ENCODE measurements around the gene STXBP2. TPM values are rescaled to one million over a fixed set of nuclear protein-coding genes. Genes with fewer than 3 reads are reported as not detected.

Gene STXBP2
- total and polyA plus RNA-seq, 9 of the 15 experiments (the other 6 are each of a cell fraction or from before 2014, with no cell fraction given), result 2.5 to 163 (median 71.3) TPM

DNA sequence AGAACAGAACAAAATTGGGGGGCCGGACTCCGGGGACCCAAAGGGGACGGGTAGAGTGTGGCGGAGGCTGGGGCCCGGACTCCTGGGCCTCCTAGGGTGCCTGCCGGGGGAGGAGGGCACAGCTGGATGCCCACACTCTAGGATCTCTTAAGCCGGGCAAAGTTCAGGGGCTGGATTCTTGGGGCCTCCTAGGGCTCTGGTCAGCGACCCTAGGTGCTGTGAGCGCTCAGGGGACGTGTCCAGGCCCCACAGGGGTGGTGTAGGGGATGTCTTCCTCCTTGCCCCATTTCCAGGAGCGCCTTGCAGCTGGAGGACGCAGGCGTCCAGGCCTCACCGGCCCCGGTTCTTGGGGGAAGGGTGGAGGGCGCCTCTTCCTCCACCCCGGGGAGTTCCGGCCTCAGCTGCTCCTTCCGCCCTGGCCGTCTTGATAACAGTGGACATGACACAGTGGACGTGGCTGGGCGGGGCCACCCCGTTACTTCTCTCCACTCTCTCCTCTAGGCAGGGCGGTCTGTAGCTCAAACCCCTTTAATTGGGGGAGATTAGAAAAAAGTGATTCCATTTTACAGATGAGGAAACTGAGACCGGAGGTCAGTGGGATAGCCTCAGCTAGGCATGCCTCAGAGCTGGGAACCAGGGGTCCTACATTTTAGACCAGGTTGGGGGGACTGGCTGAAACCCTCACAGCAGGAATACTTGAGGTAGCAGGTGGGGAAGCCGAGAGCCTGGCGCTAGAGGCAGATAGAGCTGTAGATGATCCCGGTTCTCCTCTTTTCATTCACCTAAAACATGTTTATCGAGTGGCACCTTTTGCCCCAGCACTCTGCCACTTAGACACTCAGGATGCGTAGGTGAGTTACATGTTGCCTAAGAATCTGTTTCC, 705 bp downstream of the STXBP2 start (continued):
- TF ChIP-seq SRSF1 (IDR thresholded peaks at IDR 0.05; ENCODE audit: low read depth, low read length), result no peak
- TF ChIP-seq, protein P1, sequence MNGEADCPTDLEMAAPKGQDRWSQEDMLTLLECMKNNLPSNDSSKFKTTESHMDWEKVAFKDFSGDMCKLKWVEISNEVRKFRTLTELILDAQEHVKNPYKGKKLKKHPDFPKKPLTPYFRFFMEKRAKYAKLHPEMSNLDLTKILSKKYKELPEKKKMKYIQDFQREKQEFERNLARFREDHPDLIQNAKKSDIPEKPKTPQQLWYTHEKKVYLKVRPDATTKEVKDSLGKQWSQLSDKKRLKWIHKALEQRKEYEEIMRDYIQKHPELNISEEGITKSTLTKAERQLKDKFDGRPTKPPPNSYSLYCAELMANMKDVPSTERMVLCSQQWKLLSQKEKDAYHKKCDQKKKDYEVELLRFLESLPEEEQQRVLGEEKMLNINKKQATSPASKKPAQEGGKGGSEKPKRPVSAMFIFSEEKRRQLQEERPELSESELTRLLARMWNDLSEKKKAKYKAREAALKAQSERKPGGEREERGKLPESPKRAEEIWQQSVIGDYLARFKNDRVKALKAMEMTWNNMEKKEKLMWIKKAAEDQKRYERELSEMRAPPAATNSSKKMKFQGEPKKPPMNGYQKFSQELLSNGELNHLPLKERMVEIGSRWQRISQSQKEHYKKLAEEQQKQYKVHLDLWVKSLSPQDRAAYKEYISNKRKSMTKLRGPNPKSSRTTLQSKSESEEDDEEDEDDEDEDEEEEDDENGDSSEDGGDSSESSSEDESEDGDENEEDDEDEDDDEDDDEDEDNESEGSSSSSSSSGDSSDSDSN (IDR thresholded peaks at IDR 0.05; ENCODE audit: borderline replicate concordance in 1 of 2, low read depth in 2 of 2, low read length in 2 of 2), result peak in 1 of 2 experiments; percentile 64; a peak in 1 of 4 replicates
- no peak for TF ChIP-seq FOXJ3 (CRISPR knock-in tag; IDR thresholded peaks at IDR 0.05)
- TF ChIP-seq DACH1 (IDR thresholded peaks at IDR 0.05; ENCODE audit: partially characterized antibody), result no peak
- peak; percentile 50 for TF ChIP-seq HCFC1 (IDR thresholded peaks at IDR 0.05; ENCODE audit: low read depth, low read length)
- TF ChIP-seq NONO (IDR thresholded peaks at IDR 0.05; ENCODE audit: low read depth in 2 of 2, low read length in 1 of 2), result no peak
- no peak for TF ChIP-seq ZNF253 (CRISPR knock-in tag; conservative IDR thresholded peaks at IDR 0.05)
- TF ChIP-seq, protein P2, sequence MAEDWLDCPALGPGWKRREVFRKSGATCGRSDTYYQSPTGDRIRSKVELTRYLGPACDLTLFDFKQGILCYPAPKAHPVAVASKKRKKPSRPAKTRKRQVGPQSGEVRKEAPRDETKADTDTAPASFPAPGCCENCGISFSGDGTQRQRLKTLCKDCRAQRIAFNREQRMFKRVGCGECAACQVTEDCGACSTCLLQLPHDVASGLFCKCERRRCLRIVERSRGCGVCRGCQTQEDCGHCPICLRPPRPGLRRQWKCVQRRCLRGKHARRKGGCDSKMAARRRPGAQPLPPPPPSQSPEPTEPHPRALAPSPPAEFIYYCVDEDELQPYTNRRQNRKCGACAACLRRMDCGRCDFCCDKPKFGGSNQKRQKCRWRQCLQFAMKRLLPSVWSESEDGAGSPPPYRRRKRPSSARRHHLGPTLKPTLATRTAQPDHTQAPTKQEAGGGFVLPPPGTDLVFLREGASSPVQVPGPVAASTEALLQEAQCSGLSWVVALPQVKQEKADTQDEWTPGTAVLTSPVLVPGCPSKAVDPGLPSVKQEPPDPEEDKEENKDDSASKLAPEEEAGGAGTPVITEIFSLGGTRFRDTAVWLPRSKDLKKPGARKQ (CRISPR knock-in tag; IDR thresholded peaks at IDR 0.05), result no peak
- TF ChIP-seq, protein P3, sequence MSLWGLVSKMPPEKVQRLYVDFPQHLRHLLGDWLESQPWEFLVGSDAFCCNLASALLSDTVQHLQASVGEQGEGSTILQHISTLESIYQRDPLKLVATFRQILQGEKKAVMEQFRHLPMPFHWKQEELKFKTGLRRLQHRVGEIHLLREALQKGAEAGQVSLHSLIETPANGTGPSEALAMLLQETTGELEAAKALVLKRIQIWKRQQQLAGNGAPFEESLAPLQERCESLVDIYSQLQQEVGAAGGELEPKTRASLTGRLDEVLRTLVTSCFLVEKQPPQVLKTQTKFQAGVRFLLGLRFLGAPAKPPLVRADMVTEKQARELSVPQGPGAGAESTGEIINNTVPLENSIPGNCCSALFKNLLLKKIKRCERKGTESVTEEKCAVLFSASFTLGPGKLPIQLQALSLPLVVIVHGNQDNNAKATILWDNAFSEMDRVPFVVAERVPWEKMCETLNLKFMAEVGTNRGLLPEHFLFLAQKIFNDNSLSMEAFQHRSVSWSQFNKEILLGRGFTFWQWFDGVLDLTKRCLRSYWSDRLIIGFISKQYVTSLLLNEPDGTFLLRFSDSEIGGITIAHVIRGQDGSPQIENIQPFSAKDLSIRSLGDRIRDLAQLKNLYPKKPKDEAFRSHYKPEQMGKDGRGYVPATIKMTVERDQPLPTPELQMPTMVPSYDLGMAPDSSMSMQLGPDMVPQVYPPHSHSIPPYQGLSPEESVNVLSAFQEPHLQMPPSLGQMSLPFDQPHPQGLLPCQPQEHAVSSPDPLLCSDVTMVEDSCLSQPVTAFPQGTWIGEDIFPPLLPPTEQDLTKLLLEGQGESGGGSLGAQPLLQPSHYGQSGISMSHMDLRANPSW (CRISPR knock-in tag; IDR thresholded peaks at IDR 0.05), result no peak
- no peak for TF ChIP-seq ZNF197 (CRISPR knock-in tag; IDR thresholded peaks at IDR 0.05; ENCODE audit: low read depth)
- peak in 1 of 2 experiments; percentile 31; a peak in 1 of 4 replicates for TF ChIP-seq NRF1 (conservative IDR thresholded peaks at IDR 0.05 in 1 of 2, IDR thresholded peaks at IDR 0.05 in 1 of 2)
- no peak for TF ChIP-seq ZNF785 (CRISPR knock-in tag; IDR thresholded peaks at IDR 0.05)
- TF ChIP-seq, protein P4, sequence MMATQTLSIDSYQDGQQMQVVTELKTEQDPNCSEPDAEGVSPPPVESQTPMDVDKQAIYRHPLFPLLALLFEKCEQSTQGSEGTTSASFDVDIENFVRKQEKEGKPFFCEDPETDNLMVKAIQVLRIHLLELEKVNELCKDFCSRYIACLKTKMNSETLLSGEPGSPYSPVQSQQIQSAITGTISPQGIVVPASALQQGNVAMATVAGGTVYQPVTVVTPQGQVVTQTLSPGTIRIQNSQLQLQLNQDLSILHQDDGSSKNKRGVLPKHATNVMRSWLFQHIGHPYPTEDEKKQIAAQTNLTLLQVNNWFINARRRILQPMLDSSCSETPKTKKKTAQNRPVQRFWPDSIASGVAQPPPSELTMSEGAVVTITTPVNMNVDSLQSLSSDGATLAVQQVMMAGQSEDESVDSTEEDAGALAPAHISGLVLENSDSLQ (IDR thresholded peaks at IDR 0.05), result peak; percentile 64
- TF ChIP-seq, protein P5, sequence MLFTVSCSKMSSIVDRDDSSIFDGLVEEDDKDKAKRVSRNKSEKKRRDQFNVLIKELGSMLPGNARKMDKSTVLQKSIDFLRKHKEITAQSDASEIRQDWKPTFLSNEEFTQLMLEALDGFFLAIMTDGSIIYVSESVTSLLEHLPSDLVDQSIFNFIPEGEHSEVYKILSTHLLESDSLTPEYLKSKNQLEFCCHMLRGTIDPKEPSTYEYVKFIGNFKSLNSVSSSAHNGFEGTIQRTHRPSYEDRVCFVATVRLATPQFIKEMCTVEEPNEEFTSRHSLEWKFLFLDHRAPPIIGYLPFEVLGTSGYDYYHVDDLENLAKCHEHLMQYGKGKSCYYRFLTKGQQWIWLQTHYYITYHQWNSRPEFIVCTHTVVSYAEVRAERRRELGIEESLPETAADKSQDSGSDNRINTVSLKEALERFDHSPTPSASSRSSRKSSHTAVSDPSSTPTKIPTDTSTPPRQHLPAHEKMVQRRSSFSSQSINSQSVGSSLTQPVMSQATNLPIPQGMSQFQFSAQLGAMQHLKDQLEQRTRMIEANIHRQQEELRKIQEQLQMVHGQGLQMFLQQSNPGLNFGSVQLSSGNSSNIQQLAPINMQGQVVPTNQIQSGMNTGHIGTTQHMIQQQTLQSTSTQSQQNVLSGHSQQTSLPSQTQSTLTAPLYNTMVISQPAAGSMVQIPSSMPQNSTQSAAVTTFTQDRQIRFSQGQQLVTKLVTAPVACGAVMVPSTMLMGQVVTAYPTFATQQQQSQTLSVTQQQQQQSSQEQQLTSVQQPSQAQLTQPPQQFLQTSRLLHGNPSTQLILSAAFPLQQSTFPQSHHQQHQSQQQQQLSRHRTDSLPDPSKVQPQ (CRISPR knock-in tag; IDR thresholded peaks at IDR 0.05; ENCODE audit: borderline replicate concordance), result no peak
- peak; percentile 15 to 40; a peak in 1 of 4 replicates for TF ChIP-seq FOXK2 (conservative IDR thresholded peaks at IDR 0.05 in 1 of 2, IDR thresholded peaks at IDR 0.05 in 1 of 2; ENCODE audit: low read depth in 2 of 2)
